ENCODE measurements around the gene DLGAP1.

DLGAP1 gene

DNA sequence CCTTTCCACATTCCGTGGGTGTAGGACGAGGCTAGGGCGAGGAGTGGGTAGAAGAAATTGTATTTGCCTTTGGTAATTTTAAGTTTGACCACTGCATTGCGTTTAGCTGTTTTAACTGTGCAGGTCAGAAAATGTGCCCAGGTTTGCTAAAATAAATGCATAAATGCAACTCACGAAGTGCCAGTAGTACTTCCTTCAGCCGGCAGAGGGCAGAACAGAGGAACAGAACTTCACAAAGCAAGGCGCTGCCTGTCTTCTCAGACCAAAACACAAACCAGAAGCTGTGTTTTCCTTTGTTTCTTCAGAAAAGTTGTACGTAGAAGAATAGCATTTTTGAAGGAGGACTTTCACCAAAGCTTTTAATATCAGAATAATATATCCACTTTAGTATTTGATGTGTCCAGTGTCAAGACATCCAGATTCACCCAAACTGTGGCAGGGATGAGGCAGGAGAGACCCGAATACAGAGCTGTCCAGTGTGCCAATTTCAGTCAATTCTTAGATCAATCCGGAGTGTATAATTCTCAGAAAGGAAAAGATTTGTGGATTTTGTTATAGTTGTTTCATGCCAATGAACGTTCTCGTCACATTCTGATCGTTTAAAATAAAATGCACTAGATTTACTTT lies 348.6 kb downstream of the DLGAP1 start:
- Histone ChIP-seq H3K27me3 (ENCODE audit: insufficient read depth, poor library complexity, severe bottlenecking) (no peaks in the 10 kb centered on the region), H3K27ac (replicated peaks) (no peak overlapping the region), H3K4me3 (replicated peaks; ENCODE audit: insufficient read depth, low read length) (no peak overlapping the region)
- peak; percentile 32 to 55 for DNase-seq (ENCODE audit: low read depth in 1 of 2, low spot score in 1 of 2)
- TF ChIP-seq SPI1 (IDR thresholded peaks at IDR 0.05; ENCODE audit: borderline replicate concordance, low read depth) (no peak), CTCF (IDR thresholded peaks at IDR 0.05; ENCODE audit: insufficient read depth, low read length) (peak; percentile 98)

GRCh38 chr18:4102901-4103300 lies 352.2 kb downstream of the DLGAP1 start:
- H3K4me3 ChIP-seq (replicated peaks; ENCODE audit: insufficient read depth, low read length): no peak overlapping the region
- no peaks in the 10 kb centered on the region for H3K27me3 ChIP-seq (ENCODE audit: insufficient read depth, poor library complexity, severe bottlenecking)
- DNase-seq (ENCODE audit: low read depth in 1 of 2, low spot score in 1 of 2): no peak
- TF ChIP-seq GABPA (IDR thresholded peaks at IDR 0.05; ENCODE audit: low read depth): no peak
- TF ChIP-seq REST (IDR thresholded peaks at IDR 0.05; ENCODE audit: insufficient replicate concordance, low read depth): no peak
- TF ChIP-seq CTCF (IDR thresholded peaks at IDR 0.05; ENCODE audit: insufficient read depth, low read length): no peak
- no peak for TF ChIP-seq POLR2AphosphoS5 (IDR thresholded peaks at IDR 0.05; ENCODE audit: low read depth)
- no peak for TF ChIP-seq SPI1 (IDR thresholded peaks at IDR 0.05; ENCODE audit: borderline replicate concordance, low read depth)
- H3K27ac ChIP-seq (replicated peaks): no peak overlapping the region

GRCh38 chr18:4101009-4101408 lies 354.1 kb downstream of the DLGAP1 start:
- no peak for DNase-seq (ENCODE audit: low read depth in 1 of 2, low spot score in 1 of 2)
- Histone ChIP-seq H3K27ac (replicated peaks) (no peak overlapping the region), H3K4me3 (replicated peaks; ENCODE audit: insufficient read depth, low read length) (no peak overlapping the region), H3K27me3 (ENCODE audit: insufficient read depth, poor library complexity, severe bottlenecking) (no peaks in the 10 kb centered on the region)
- TF ChIP-seq GABPA (IDR thresholded peaks at IDR 0.05; ENCODE audit: low read depth): no peak
- TF ChIP-seq REST (IDR thresholded peaks at IDR 0.05; ENCODE audit: insufficient replicate concordance, low read depth): no peak
- TF ChIP-seq POLR2AphosphoS5 (IDR thresholded peaks at IDR 0.05; ENCODE audit: low read depth): no peak
- no peak for TF ChIP-seq CTCF (IDR thresholded peaks at IDR 0.05; ENCODE audit: insufficient read depth, low read length)
- TF ChIP-seq SPI1 (IDR thresholded peaks at IDR 0.05; ENCODE audit: borderline replicate concordance, low read depth): no peak

- Histone ChIP-seq H3K27me3 (ENCODE audit: insufficient read depth, poor library complexity, severe bottlenecking) (no peaks in the 10 kb centered on the region), H3K4me3 (replicated peaks; ENCODE audit: insufficient read depth, low read length) (no peak overlapping the region), H3K27ac (replicated peaks) (no peak overlapping the region)
- no peak for TF ChIP-seq CTCF (IDR thresholded peaks at IDR 0.05; ENCODE audit: insufficient read depth, low read length)
- no peak for TF ChIP-seq GABPA (IDR thresholded peaks at IDR 0.05; ENCODE audit: low read depth)
- TF ChIP-seq SPI1 (IDR thresholded peaks at IDR 0.05; ENCODE audit: borderline replicate concordance, low read depth): no peak
- TF ChIP-seq REST (IDR thresholded peaks at IDR 0.05; ENCODE audit: insufficient replicate concordance, low read depth): no peak
- no peak for TF ChIP-seq POLR2AphosphoS5 (IDR thresholded peaks at IDR 0.05; ENCODE audit: low read depth)
- DNase-seq (ENCODE audit: low read depth in 1 of 2, low spot score in 1 of 2): no peak
Observed at GRCh38 chr18:4096486-4096885, 358.6 kb downstream of the DLGAP1 start.

Data from HL-60 (cell line).